Ramos (cell line): Measurements from ENCODE around the gene METTL25.

Source experiments
- in situ Hi-C: fragments of 300-500 bp; cut with MboI; formaldehyde crosslinking; loops from one replicate; pipeline ENCODE4 v1.14.3; 2022; ENCODE audit warnings: low sequenced_read_pairs; ENCODE audit not compliant: unreplicated experiment

METTL25 gene

DNA sequence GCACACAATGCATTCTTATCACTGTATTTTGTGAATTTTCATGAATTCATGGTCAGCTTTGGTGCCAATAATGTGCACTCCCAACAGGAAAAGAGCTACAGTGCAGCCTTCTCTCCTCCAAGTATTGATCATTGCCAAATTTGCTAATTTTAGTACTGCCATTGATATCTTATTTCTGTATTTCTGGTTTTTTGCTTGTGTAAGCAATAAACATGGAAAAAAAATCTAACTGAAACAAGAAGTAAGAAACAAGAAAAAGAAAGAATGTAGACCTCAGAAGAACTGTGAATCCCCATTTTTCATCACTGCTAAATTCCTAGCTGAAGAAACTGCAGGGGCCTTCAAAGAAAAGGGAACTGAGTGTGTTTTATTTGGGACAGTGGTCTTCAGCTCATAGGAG lies 161.2 kb downstream of the METTL25 start:
- in situ Hi-C loops = no loop called here

DNA sequence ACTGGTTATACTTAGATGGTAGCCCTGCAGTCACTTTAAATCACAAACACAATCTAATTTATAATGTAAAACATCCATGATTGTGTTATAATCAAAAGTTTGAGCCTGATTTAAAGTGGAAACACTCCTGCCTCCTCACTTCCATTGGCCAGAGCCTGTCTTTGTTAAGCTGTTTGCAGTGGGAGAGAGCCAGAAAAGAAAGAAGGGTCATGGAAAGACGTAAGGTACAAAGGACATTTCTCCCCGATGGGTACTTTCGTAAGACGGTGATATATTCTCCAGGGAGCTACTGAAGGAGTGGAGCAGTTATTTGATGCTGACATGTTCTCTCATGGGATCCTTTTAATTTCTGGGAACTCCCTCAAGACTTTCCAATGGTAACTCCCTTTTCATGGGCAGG lies 164.0 kb downstream of the METTL25 start:
- in situ Hi-C loops = no loop called here

DNA sequence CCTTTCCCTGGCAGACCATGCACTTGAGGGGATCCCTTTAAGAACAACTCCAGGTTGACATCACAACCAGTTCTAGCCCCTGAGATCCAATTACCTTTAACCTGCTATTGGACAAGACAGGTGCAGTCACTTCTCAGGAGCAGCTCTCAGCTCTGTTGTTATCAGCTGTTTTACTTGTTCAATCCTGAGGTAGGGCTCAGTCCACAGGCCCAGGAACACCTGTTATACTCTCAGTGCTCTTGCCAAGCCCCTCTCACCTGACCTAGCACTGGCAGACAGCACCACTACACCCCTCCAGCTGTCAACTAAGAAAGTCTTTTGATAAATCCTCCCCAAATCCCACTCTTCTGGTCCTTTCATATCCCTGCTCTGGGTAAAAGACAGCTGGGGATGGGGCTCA lies 164.4 kb downstream of the METTL25 start:
- in situ Hi-C loops = no loop called here

DNA sequence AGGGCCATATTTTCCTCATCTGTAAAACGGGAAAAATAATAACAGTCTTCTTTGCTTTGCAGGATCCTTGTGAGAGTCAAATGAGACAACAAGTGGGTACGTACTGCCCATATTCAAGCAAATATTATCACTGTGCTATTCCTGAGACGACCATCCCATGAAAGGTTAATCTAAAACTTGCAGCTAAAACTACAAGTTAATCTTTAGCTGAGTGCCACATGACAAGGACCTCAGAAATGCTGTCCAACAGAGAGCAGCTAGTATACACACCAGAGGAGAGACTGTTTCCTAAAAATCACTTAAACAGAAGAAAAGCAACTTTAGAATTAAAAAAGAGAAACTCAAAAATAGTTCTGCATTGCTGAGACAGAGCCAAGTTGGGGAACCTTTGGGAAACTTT lies 165.7 kb downstream of the METTL25 start:
- in situ Hi-C loops = no loop called here

DNA sequence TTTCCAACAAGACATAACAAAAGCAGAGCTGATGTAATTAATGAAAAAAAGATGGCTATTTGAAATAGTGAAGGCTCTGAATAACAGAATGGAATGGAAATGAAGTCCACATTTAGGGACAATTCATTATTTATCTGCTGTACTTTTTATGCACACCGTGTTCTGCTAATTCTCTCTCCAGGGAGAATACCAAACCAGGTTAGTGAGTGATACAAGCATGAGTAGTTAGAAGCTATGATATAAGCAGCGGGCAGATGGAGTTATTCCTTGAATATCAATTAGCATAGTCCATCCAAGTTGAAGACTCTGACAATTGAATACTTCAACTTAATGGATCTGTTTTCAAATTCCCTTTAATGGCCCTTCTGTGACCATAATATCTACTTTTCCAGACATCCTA lies 166.3 kb downstream of the METTL25 start:
- in situ Hi-C loops = no loop called here

DNA sequence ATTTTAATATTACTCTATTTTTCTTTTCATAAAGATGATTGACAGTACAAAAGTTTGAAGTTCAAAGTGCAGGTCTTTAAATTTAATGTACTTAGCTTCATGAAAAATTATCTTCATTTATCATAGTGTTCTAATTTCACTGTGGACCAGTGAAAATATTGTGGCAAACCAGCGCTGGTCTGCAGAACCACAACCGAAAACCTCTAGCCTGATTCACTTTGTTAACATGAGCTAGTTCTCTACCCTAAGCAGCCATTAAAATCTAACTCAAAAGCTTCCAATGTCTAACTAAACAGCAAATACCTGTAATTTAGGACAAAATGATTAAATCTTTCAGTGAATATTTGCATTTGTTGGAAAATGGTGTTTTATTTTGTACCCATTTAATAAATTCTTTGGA lies 167.3 kb downstream of the METTL25 start:
- in situ Hi-C loops = no loop called here

DNA sequence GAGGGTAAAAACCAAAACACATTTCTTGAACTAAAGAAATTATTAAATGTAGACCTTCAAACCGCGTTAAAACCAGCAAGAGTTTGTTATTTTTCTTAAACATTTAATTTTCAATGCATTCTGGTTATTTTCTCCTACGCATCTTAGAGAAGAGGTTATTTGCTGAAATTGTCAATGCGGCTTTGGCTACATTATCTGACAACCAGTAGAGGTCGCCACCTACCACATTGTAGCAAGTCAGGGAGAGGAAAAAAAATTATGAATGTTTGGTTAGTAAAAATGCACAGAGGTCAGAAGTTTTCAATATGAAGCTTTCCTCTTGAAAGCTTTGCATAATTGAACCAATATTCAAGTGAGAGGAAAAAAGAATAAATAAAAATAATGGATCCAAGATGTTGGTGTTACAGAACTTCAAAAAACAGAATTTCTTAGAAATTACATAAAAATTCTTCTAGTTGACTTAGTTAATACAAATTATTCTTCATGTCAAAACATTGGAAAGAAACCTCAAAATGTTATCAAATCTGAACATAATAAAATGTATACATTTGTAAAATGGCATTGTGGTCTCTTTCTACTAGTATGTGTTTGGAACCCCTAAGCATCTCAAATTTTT lies 168.9 kb downstream of the METTL25 start:
- in situ Hi-C loops = no loop called here
